ENCODE results near the gene RPUSD2.

The RPUSD2 gene, protein sequence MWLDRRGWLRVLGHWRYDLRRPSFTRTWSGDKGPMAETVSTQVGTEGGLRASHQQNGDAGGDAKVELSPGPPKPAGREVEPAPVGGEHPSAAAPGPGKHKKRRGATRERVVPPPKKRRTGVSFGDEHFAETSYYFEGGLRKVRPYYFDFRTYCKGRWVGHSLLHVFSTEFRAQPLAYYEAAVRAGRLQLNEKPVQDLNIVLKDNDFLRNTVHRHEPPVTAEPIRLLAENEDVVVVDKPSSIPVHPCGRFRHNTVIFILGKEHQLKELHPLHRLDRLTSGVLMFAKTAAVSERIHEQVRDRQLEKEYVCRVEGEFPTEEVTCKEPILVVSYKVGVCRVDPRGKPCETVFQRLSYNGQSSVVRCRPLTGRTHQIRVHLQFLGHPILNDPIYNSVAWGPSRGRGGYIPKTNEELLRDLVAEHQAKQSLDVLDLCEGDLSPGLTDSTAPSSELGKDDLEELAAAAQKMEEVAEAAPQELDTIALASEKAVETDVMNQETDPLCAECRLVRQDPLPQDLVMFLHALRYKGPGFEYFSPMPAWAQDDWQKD

DNA sequence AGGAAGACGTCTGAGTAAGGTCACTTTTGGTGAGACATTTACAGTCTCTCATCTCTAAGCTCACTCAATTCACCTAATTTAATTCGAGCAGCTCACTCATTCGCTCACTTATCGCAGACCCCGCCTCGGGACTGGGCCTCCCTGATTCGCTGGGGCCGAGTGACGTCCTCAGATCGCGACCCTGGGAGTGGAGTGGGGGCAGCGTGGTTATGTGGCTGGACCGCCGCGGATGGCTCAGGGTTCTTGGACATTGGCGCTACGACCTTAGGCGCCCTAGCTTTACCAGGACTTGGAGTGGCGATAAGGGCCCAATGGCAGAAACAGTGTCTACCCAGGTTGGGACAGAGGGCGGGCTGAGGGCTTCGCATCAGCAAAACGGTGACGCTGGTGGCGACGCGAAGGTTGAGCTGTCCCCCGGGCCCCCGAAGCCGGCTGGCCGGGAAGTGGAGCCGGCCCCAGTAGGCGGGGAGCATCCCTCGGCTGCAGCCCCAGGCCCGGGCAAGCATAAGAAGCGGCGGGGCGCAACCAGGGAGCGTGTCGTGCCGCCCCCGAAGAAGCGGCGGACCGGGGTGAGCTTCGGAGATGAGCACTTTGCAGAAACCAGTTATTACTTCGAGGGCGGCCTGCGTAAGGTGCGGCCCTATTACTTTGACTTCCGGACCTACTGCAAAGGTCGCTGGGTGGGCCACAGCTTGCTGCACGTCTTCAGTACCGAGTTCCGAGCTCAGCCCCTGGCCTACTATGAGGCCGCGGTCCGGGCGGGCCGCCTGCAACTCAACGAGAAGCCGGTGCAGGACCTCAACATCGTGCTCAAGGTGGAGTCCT is at the start of gene RPUSD2:
Gene RPUSD2, plus strand, starts transcription at position 171 of the 825 bp plus-strand sequence. Its CDS starts 39 bp downstream, at position 210.
- in situ Hi-C loops (cut with HindIII; ENCODE audit: low sequenced_read_pairs) = no loop called here

DNA sequence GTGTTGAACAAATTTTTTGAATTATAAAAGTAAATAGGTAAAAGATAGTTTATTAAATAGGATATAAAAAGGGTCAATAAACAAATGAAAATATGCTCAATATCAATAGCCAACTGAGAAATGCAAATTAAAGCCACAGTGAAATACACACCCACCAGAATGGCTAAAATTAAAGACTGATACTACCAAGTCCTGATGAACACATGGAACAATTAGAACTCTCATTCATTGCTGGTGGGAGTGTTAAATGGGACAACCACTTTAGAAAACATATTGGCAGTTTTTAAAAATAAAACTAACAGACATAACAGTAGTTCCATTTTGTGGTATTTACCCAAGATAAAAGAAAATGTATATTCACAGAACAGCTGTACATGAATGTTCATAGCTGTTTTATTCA is 45.5 kb upstream of the RPUSD2 start:
- in situ Hi-C loops (cut with HindIII; ENCODE audit: low sequenced_read_pairs) = no loop called here

DNA sequence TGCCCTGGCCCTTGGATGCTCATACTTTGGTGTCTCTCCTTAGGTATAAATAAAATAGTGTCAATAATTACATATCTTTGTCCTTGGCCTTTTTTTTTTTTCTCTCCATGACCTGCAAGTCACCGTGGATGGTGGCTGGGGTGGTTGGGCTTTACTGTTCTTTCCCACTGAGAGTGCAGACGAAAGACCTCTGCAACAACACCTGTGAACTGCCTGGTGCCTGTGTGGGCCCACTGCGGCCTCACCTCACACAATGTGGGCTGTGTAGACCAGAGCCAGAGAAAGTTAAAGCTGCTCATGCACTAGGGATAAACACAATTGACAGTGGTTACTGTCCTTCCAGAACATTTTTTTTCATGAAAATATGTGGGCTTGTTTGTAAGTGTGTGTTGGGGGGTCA is 43.2 kb upstream of the RPUSD2 start:
- in situ Hi-C loops (cut with HindIII; ENCODE audit: low sequenced_read_pairs) = no loop called here

DNA sequence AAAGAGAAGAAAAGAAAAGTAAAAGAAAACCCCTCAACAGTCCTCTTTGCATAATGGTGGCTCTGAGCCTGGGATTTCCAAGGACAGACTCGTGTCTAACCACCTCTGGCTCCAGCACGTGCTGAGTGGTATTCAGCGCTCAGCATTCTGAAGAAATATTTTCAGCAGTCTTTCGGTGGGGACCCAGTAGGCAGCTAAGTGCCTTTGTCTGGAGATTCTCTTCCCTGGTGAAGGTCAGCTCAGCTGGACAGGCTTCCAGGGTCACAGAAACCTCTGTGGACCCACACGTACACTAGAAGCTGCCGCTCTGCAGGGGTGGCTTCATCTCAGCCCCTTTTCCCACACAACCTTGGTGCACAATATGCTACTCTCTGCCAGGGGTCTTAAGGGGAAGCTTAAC is 40.3 kb upstream of the RPUSD2 start:
- in situ Hi-C loops (cut with HindIII; ENCODE audit: low sequenced_read_pairs) = no loop called here

DNA sequence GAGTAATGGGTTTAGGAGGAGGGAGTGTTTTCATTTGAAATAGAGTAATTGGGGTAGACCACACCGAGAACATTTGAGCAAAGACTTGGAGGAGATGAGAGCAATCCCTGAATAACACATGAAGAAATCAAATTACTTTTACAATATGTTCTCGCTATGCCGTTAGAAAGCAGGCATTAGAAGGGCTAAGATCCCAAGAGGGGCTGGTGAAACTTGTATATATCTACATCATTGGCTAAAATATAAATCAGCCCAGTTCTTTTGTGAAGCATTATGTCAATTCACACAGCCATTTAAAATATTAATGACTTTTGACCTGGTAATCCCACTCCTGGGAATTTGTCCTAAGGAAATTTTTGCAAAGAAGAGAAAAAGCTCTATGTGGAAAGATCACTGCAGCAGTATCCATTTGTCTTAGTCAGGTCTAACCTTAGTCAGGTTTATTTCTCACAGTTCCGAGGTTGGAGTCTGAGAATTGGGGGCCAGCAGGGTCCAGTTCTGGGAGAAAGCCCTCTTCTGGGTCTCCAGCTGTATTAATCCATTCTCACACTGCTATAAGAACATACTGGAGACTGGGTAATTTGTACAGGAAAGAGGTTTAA is 35.2 kb upstream of the RPUSD2 start:
- in situ Hi-C loops (cut with HindIII; ENCODE audit: low sequenced_read_pairs) = no loop called here

DNA sequence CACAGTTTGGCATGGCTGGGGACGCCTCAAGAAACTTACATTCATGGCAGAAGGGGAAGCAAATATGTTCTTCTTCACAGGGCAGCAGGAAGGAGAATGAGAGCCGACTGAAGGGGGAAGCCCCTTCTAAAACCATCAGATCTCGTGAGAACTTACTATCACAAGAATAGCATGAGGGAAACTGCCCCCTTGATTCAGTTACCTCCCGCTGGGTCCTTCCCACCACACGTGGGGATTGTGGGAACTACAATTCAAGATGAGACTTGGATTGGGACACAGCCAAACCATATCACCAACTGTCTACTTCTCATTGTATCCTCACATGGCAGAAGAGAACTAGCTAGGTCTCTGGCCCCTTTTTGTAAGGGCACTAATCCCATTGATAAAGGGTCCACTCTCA is 34.7 kb upstream of the RPUSD2 start:
- in situ Hi-C loops (cut with HindIII; ENCODE audit: low sequenced_read_pairs) = no loop called here

DNA sequence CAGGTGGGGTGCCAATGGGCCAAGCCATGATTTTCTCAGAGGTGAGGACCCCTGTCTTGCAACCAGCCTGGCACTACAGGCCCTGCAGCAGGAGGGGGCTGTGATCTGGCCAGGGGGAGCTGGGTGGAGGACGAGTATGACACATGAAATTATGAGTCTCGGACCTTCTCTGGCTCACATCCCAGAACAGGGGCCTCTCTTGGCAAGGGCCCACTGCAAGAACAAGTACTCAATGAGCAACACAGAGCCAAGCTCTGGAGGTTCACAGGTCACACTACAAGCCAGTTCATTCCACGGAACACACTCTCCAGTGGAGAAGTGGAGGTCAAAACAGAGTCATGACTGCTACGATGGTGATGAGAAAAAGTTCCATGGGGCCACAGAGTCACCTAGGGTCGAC is 32.6 kb upstream of the RPUSD2 start:
- in situ Hi-C loops (cut with HindIII; ENCODE audit: low sequenced_read_pairs) = no loop called here

DNA sequence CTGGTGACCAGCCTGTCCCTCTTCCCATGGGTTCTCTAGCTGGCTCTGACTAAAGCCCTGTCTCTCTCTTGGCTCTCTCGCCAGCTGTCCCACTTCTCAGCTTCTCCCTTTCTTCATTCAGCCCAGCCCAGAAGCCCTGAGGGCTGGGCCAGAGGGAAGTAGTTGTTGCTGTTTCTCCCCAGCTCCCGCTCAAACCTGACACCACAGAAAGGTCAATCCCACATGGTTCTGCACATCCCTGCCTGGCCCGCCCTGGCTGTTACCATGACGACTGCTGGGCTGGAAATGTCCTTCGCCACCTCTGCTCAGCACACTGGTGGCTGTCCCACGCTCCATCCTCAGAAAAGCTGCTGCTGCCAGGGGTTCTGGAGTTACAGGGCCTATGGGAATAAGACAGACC is 30.1 kb upstream of the RPUSD2 start:
- in situ Hi-C loops (cut with HindIII; ENCODE audit: low sequenced_read_pairs) = no loop called here

DNA sequence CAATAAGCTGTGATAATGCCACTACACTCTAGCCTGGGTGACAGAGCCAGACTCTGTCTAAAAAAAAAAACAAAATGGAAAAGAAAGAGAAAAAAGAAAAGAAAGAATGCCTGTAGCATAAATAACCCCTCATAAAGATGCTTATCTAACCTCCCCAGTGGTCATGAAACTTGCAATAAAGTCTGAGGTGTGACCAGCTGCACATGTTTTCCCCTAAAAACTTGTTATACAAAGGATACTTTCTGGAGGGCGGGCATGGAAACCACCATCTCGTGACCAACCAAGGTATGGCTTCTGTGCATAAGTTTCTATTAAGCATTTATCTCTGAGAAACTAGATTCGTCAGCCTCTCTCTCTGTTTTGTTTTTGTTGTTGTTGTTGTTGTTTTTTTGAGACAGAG is 26.0 kb upstream of the RPUSD2 start:
- in situ Hi-C loops (cut with HindIII; ENCODE audit: low sequenced_read_pairs) = no loop called here

DNA sequence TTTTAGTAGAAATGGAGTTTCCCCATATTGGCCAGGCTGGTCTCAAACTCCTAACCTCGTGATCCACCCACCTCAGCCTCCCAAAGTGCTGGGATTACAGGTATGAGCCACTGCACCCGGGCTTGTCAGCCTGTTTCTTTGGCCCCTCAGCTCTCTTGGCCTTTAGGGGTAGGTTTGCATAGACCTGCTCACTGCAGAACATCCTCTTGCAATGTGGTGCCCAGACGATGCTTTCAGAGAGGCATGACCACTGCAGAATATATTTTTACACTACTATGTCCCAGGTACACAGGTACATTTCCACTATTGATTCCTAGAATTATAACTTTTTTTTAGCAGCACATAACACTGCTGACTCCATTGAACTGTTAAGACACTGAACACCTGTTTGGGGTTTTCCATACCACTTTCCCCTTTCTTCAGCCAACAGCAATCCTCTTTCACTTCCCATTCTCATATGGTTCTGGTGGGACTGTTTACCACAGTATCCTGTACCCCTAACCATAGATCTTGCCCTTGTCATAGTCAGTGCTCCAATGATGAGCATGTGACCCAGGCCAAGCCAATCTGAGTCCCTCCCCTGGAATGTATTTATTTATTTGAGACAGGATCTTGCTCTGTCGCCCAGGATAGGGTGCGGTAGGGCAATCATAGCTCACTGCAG is 25.3 kb upstream of the RPUSD2 start:
- in situ Hi-C loops (cut with HindIII; ENCODE audit: low sequenced_read_pairs) = no loop called here

DNA sequence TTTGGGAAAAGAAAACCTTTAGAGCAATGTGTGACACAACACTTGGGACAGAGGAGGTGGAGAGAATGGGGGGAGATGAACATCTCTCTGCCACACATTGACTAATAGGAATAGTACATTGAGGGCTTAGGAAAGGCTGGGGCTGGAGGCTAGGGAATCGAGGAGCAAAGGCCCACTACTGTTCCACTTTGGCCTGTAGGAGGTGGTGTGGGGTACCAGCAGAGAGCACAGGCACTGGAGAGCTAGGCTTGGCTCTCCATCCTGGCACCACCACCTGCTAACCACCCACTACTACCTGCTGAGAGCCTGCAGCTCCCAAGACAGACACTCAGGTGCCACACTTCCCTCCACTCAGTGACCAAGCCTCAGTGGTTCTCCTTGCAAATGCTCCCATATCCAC is 23.6 kb upstream of the RPUSD2 start:
- in situ Hi-C loops (cut with HindIII; ENCODE audit: low sequenced_read_pairs) = no loop called here

DNA sequence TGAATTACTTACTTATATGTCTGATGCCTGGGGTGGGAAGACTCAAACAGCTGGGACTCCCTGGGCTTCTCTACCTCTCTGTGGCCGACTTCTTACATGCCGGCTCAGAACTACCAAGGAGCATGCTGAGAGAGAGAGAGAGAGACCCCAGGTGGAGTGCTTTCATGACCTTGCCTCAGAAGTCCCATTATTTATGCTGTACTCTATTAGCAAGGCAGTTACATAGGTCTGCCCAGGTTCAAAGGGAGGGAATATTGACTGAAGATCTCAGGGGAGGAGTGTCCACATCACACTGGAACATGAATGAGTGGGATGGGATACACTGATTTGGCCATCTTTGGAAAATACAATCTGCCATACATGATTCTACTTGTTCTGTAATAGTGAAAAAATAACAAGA is 20.5 kb upstream of the RPUSD2 start:
- in situ Hi-C loops (cut with HindIII; ENCODE audit: low sequenced_read_pairs) = no loop called here

DNA sequence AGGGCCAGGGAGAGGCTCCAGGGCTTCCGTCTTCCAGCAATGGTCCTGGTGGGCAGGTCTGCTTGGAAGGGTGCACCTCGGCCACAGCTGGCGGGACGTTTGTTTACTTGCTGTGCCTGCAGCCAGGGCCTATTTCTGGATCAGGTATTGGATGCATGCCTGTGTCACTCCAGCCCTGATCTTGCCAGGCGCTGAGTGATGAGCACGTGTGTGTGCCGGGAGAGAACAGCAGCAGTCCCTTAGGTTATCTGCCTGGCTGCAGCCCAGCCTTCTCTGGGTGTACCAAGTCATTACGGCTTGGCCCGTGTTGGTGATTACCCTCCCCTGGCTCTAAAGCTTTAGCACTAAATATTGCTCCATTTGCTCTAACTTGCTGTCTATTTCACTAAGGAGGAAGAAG is 19.2 kb upstream of the RPUSD2 start:
- in situ Hi-C loops (cut with HindIII; ENCODE audit: low sequenced_read_pairs) = no loop called here

DNA sequence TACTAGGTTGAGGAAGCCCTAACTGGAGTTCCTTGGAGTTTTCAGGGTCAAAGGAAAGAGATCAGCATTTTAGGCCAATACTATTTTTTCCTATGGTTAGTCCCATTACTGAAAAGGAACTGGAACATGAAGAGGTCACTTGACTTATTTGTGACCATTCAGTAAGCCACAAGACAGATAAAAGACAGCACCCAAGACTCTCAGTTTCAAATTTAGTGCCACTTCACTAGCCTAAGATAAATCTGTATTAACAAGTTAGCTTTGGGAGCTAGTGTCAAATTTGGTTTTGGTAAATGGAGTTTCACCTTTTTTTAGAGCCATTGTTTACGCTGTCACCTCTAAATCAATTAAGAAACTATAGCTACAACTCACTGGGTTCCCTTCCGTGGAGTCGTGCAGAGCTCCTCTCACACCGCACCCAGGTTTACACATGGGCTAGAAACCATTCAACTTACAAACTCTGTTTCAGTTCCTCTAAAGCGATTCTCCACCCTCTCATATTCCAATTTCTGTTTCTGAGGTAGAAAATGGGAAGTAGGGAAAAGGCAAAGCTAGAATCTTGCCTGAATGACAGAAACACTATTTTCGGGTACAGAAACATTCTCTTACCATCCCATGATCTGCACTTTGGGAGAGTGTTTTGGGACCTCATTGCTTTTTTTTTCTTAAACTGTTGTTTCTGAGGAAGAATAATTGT is 18.6 kb upstream of the RPUSD2 start:
- in situ Hi-C loops (cut with HindIII; ENCODE audit: low sequenced_read_pairs) = no loop called here

DNA sequence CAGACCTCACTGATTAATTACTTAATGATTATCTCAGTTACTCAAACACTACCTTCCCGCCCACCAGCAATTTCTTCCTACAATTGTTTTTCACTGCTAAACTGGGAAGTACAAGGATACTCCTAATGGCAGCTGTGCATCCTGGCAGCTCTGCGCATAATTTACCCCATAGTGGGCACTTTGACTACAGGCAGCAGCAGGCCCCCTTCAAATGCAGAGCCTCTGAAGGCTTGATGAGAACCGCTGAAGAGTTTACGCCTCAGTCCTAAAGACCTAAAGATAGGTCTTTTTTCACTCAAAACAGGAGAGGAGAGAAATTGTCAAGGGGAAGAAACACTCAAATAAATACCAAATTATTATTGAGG is 15.0 kb upstream of the RPUSD2 start:
- in situ Hi-C loops (cut with HindIII; ENCODE audit: low sequenced_read_pairs) = no loop called here

DNA sequence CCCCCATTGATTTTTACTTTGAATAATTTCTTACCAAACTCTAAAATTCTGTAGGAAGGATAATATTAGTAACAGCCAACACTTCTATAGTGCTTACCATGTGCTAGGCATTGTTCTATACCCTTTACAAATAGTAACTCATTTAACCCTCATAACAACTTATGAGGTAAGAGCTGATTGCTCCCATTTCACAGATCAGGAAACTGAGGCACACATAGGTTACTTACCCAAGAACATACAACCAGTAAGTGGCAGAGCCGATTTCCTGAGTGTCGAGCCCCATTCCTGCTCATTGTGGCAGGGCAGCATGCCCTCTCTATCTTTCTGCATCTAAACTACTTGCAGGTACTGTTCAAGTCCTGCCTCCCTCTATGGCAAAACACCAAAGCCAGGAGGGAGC is 13.2 kb upstream of the RPUSD2 start:
- in situ Hi-C loops (cut with HindIII; ENCODE audit: low sequenced_read_pairs) = no loop called here

DNA sequence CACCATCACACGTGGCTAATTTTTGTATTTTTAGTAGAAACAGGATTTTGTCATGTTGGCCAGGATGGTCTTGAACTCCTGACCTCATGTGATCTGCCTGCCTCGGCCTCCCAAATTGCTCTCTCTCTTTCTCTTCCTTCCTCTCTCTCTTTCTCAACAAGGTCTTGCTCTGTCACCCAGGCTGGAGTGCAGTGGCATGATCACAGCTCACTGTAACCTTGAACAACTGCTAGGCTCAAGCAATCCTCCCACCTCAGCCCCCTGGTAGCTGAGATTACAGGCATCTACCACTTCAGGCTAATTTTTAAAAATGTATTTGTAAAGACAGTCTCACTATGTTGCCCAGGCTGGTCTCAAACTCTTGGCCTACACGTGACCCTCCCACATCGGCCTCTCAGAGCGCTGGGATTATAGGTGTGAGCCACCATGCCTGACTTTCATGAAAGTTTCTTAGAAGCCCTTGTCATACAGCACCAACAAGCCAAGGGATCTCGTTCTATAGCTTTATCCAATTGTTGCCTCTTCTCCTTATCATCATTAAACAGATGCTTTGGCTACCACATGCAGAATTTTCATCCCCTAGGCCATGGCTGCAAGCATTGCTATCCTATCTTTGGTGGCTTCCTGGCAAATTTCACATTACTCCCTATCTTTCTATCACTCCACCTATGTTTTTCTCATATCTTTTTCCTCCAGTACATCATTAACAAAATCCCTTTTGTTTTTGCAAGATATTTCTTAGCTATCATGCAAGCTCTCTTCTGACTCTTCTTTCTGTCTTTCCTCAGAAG is 10.0 kb upstream of the RPUSD2 start:
- in situ Hi-C loops (cut with HindIII; ENCODE audit: low sequenced_read_pairs) = no loop called here

DNA sequence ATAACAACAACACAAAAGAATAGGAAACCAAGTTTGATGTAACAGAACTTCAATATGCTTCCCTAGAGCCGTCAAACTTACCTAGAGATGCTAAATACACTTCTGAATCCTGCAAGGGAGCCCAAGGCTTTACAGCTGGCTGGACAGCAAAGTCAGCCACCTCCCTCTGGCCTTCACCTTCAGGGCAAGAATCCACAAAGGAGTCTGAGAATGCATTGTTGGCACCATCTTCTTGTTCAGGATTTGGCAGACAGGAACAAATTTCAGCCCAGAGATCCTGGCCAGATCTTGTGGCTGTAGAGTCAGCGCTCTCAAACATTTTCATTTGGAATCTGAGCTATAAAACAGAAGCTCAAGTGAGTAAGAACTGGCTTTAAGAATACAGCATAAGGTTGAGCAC is 6.4 kb upstream of the RPUSD2 start:
- in situ Hi-C loops (cut with HindIII; ENCODE audit: low sequenced_read_pairs) = no loop called here

DNA sequence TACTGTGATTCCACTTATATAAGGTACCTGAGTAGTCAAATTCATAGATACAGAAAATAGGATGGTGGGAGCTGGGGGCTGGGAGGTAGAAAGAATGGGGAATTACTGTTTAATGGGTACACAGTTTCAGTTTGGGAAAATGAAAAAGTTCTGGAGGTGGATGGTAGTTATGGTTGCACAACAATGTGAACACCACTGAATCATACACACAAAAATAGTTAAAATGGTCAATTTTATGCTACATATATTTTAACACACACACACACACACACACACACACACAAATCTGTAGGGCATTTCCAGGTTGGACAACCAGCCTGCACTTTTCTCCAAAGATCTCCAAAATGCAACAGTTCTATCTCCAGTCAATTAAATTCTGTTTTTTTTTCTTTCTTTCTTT is 5.7 kb upstream of the RPUSD2 start:
- in situ Hi-C loops (cut with HindIII; ENCODE audit: low sequenced_read_pairs) = no loop called here

All from DLD1 (cell line).